ENCODE results near the gene ERG.

Gene ERG

GRCh38 chr21:38354746-38355145 is 143.5 kb downstream of the ERG start:
- WGBS (ENCODE audit: insufficient coverage), result 100% methylated on average over 1 of the region's 2 CpGs
- Histone ChIP-seq H3K4me3 (ENCODE audit: control insufficient read depth in 1 of 7, extremely low read depth in 1 of 7, insufficient read depth in 4 of 7, low read depth in 2 of 7, low read length in 6 of 7) (no peak overlapping the region), H3K27me3 (replicated peaks in 2 of 5; ENCODE audit: control insufficient read depth in 4 of 5, insufficient read depth in 5 of 5, low read length in 4 of 5) (peaks cover 0 to 2% (median 0%) of the 10 kb centered on the region in 5 experiments), H3K27ac (ENCODE audit: insufficient read depth in 1 of 2, low read depth in 1 of 2, low read length in 2 of 2, poor library complexity in 1 of 2, severe bottlenecking in 2 of 2) (no peak overlapping the region), H3K4me1 (ENCODE audit: control extremely low read depth in 1 of 4, control insufficient read depth in 4 of 4, insufficient read depth in 4 of 4, low read length in 3 of 4) (peaks cover 3 to 36% (median 26%) of the 10 kb centered on the region in 4 experiments), H3K36me3 (ENCODE audit: control insufficient read depth in 4 of 4, insufficient read depth in 4 of 4, low read length in 3 of 4) (no peaks in the 10 kb centered on the region), H3K9me3 (ENCODE audit: control extremely low read depth in 1 of 5, control insufficient read depth in 4 of 5, insufficient read depth in 2 of 5, low read depth in 1 of 5, low read length in 4 of 5) (no peaks in the 10 kb centered on the region)
- ChIA-PET POLR2A (interaction anchor here (0.6 kb wide), 1 partner anchor 16 kb away, joined by 3 read pairs; no protein-coding TSS in a partner anchor), CTCF (interaction anchor here (0.8 to 8.9 kb wide), 9 partner anchors 15 to 230 kb away, joined by 3 to 108 read pairs (median 4); no protein-coding TSS in a partner anchor)
- DNase-seq, result peak in 1 of 3 donors; percentile 40

- Histone ChIP-seq H3K4me3 (ENCODE audit: control insufficient read depth in 1 of 7, extremely low read depth in 1 of 7, insufficient read depth in 4 of 7, low read depth in 2 of 7, low read length in 6 of 7) (no peak overlapping the region), H3K36me3 (ENCODE audit: control insufficient read depth in 4 of 4, insufficient read depth in 4 of 4, low read length in 3 of 4) (no peaks in the 10 kb centered on the region), H3K4me1 (ENCODE audit: control extremely low read depth in 1 of 4, control insufficient read depth in 4 of 4, insufficient read depth in 4 of 4, low read length in 3 of 4) (peaks cover 3 to 36% (median 26%) of the 10 kb centered on the region in 4 experiments), H3K27me3 (replicated peaks in 2 of 5; ENCODE audit: control insufficient read depth in 4 of 5, insufficient read depth in 5 of 5, low read length in 4 of 5) (peaks cover 0 to 2% (median 0%) of the 10 kb centered on the region in 5 experiments), H3K9me3 (ENCODE audit: control extremely low read depth in 1 of 5, control insufficient read depth in 4 of 5, insufficient read depth in 2 of 5, low read depth in 1 of 5, low read length in 4 of 5) (no peaks in the 10 kb centered on the region), H3K27ac (ENCODE audit: insufficient read depth in 1 of 2, low read depth in 1 of 2, low read length in 2 of 2, poor library complexity in 1 of 2, severe bottlenecking in 2 of 2) (no peak overlapping the region)
- DNase-seq, result no peak
- ChIA-PET CTCF (interaction anchor here (0.9 to 8.9 kb wide), 6 partner anchors 11 to 195 kb away, joined by 3 to 108 read pairs (median 38); no protein-coding TSS in a partner anchor), POLR2A (no interaction called here)
- WGBS (ENCODE audit: insufficient coverage), result 97% methylated on average over 6 of the region's 10 CpGs
Observed at GRCh38 chr21:38354231-38354630, 144.0 kb downstream of the ERG start.

- Histone ChIP-seq H3K27ac (ENCODE audit: insufficient read depth in 1 of 2, low read depth in 1 of 2, low read length in 2 of 2, poor library complexity in 1 of 2, severe bottlenecking in 2 of 2) (no peak overlapping the region), H3K4me3 (ENCODE audit: control insufficient read depth in 1 of 7, extremely low read depth in 1 of 7, insufficient read depth in 4 of 7, low read depth in 2 of 7, low read length in 6 of 7) (peak overlapping the region in 1 of 7 experiments; percentile 40), H3K4me1 (ENCODE audit: control extremely low read depth in 1 of 4, control insufficient read depth in 4 of 4, insufficient read depth in 4 of 4, low read length in 3 of 4) (peaks cover 3 to 34% (median 26%) of the 10 kb centered on the region in 4 experiments), H3K36me3 (ENCODE audit: control insufficient read depth in 4 of 4, insufficient read depth in 4 of 4, low read length in 3 of 4) (no peaks in the 10 kb centered on the region), H3K9me3 (ENCODE audit: control extremely low read depth in 1 of 5, control insufficient read depth in 4 of 5, insufficient read depth in 2 of 5, low read depth in 1 of 5, low read length in 4 of 5) (no peaks in the 10 kb centered on the region), H3K27me3 (replicated peaks in 2 of 5; ENCODE audit: control insufficient read depth in 4 of 5, insufficient read depth in 5 of 5, low read length in 4 of 5) (peaks cover 0 to 4% (median 0%) of the 10 kb centered on the region in 5 experiments)
- DNase-seq, result peak in 2 of 3 donors; percentile 53 to 62
- POLR2A ChIA-PET, result no interaction called here
- WGBS (ENCODE audit: insufficient coverage), result 53% methylated on average over 5 of the region's 6 CpGs
- CTCF ChIA-PET, result interaction anchor here (0.6 to 8.9 kb wide), 23 partner anchors 10 to 672 kb away, joined by 3 to 108 read pairs (median 3); no protein-coding TSS in a partner anchor
Observed at GRCh38 chr21:38352536-38353219, 145.6 kb downstream of the ERG start.

GRCh38 chr21:38351961-38352521 is 146.2 kb downstream of the ERG start:
- ChIA-PET POLR2A (no interaction called here), CTCF (interaction anchor here (0.6 to 8.9 kb wide), 21 partner anchors 9 to 672 kb away, joined by 3 to 108 read pairs (median 4); no protein-coding TSS in a partner anchor)
- DNase-seq, result peak; percentile 13 to 71 (median 63)
- 34% methylated on average over 8 of the region's 10 CpGs for WGBS (ENCODE audit: insufficient coverage)
- H3K9me3 ChIP-seq (ENCODE audit: control extremely low read depth in 1 of 5, control insufficient read depth in 4 of 5, insufficient read depth in 2 of 5, low read depth in 1 of 5, low read length in 4 of 5), result no peaks in the 10 kb centered on the region
- peak overlapping the region in 1 of 7 experiments; percentile 40 for H3K4me3 ChIP-seq (ENCODE audit: control insufficient read depth in 1 of 7, extremely low read depth in 1 of 7, insufficient read depth in 4 of 7, low read depth in 2 of 7, low read length in 6 of 7)
- H3K36me3 ChIP-seq (ENCODE audit: control insufficient read depth in 4 of 4, insufficient read depth in 4 of 4, low read length in 3 of 4), result no peaks in the 10 kb centered on the region
- H3K27ac ChIP-seq (ENCODE audit: insufficient read depth in 1 of 2, low read depth in 1 of 2, low read length in 2 of 2, poor library complexity in 1 of 2, severe bottlenecking in 2 of 2), result no peak overlapping the region
- H3K27me3 ChIP-seq (replicated peaks in 2 of 5; ENCODE audit: control insufficient read depth in 4 of 5, insufficient read depth in 5 of 5, low read length in 4 of 5), result peaks cover 0 to 7% (median 0%) of the 10 kb centered on the region in 5 experiments
- peaks cover 3 to 28% (median 25%) of the 10 kb centered on the region in 4 experiments for H3K4me1 ChIP-seq (ENCODE audit: control extremely low read depth in 1 of 4, control insufficient read depth in 4 of 4, insufficient read depth in 4 of 4, low read length in 3 of 4)

- H3K27ac ChIP-seq (ENCODE audit: insufficient read depth in 1 of 2, low read depth in 1 of 2, low read length in 2 of 2, poor library complexity in 1 of 2, severe bottlenecking in 2 of 2), result no peak overlapping the region
- no peaks in the 10 kb centered on the region for H3K36me3 ChIP-seq (ENCODE audit: control insufficient read depth in 4 of 4, insufficient read depth in 4 of 4, low read length in 3 of 4)
- ChIA-PET POLR2A (no interaction called here), CTCF (interaction anchor here (0.8 to 8.9 kb wide), 15 partner anchors 8 to 199 kb away, joined by 3 to 108 read pairs (median 4); no protein-coding TSS in a partner anchor)
- WGBS (ENCODE audit: insufficient coverage), result 90% methylated on average over 10 of the region's 16 CpGs
- no peak overlapping the region for H3K4me3 ChIP-seq (ENCODE audit: control insufficient read depth in 1 of 7, extremely low read depth in 1 of 7, insufficient read depth in 4 of 7, low read depth in 2 of 7, low read length in 6 of 7)
- H3K9me3 ChIP-seq (ENCODE audit: control extremely low read depth in 1 of 5, control insufficient read depth in 4 of 5, insufficient read depth in 2 of 5, low read depth in 1 of 5, low read length in 4 of 5), result no peaks in the 10 kb centered on the region
- peaks cover 0 to 7% (median 0%) of the 10 kb centered on the region in 5 experiments for H3K27me3 ChIP-seq (replicated peaks in 2 of 5; ENCODE audit: control insufficient read depth in 4 of 5, insufficient read depth in 5 of 5, low read length in 4 of 5)
- DNase-seq, result no peak
- H3K4me1 ChIP-seq (ENCODE audit: control extremely low read depth in 1 of 4, control insufficient read depth in 4 of 4, insufficient read depth in 4 of 4, low read length in 3 of 4), result peaks cover 3 to 21% (median 19%) of the 10 kb centered on the region in 4 experiments
Observed at GRCh38 chr21:38351176-38351959, 146.9 kb downstream of the ERG start.

- POLR2A ChIA-PET, result no interaction called here
- Histone ChIP-seq H3K4me3 (ENCODE audit: control insufficient read depth in 1 of 7, extremely low read depth in 1 of 7, insufficient read depth in 4 of 7, low read depth in 2 of 7, low read length in 6 of 7) (no peak overlapping the region), H3K36me3 (ENCODE audit: control insufficient read depth in 4 of 4, insufficient read depth in 4 of 4, low read length in 3 of 4) (no peaks in the 10 kb centered on the region), H3K27me3 (replicated peaks in 2 of 5; ENCODE audit: control insufficient read depth in 4 of 5, insufficient read depth in 5 of 5, low read length in 4 of 5) (peaks cover 0 to 7% (median 0%) of the 10 kb centered on the region in 5 experiments), H3K4me1 (ENCODE audit: control extremely low read depth in 1 of 4, control insufficient read depth in 4 of 4, insufficient read depth in 4 of 4, low read length in 3 of 4) (peaks cover 0 to 15% (median 13%) of the 10 kb centered on the region in 4 experiments), H3K27ac (ENCODE audit: insufficient read depth in 1 of 2, low read depth in 1 of 2, low read length in 2 of 2, poor library complexity in 1 of 2, severe bottlenecking in 2 of 2) (no peak overlapping the region), H3K9me3 (ENCODE audit: control extremely low read depth in 1 of 5, control insufficient read depth in 4 of 5, insufficient read depth in 2 of 5, low read depth in 1 of 5, low read length in 4 of 5) (no peaks in the 10 kb centered on the region)
- WGBS (ENCODE audit: insufficient coverage), result 100% methylated on average over 1 of the region's 3 CpGs
- CTCF ChIA-PET, result interaction anchor here (0.8 to 8.9 kb wide), 9 partner anchors 11 to 191 kb away, joined by 3 to 108 read pairs (median 4); no protein-coding TSS in a partner anchor
- no peak for DNase-seq
Observed at GRCh38 chr21:38350684-38351083, 147.6 kb downstream of the ERG start.
